GM21529 (cell line): Measurements from ENCODE around the gene KCNQ1.

Experiments
- ATAC-seq: cut with Tn5 transposase; IDR thresholded peaks from one replicate; pipeline ENCODE4 v1.9.1; 2021; ENCODE audit not compliant: unreplicated experiment

The KCNQ1 gene

GRCh38 chr11:2410616-2411015, 34.2 kb upstream of the KCNQ1 start:
- ATAC-seq: no peak

- no peak for ATAC-seq
These were observed 33.1 kb upstream of the KCNQ1 start for GRCh38 chr11:2411446-2412305.

GRCh38 chr11:2412323-2412722, 32.5 kb upstream of the KCNQ1 start:
- no peak for ATAC-seq

GRCh38 chr11:2413742-2414579, 30.8 kb upstream of the KCNQ1 start:
- ATAC-seq: no peak

- ATAC-seq: no peak
These were observed 30.2 kb upstream of the KCNQ1 start for GRCh38 chr11:2414616-2415015.

GRCh38 chr11:2415171-2415570, 29.6 kb upstream of the KCNQ1 start:
- no peak for ATAC-seq

- ATAC-seq: no peak
These were observed 29.0 kb upstream of the KCNQ1 start for GRCh38 chr11:2415601-2416380.

- ATAC-seq: no peak
These were observed 28.0 kb upstream of the KCNQ1 start for GRCh38 chr11:2416765-2417164.

- ATAC-seq: no peak
These were observed 26.7 kb upstream of the KCNQ1 start for GRCh38 chr11:2417856-2418692.

- ATAC-seq: no peak
These were observed 26.0 kb upstream of the KCNQ1 start for GRCh38 chr11:2418693-2419360.

GRCh38 chr11:2419638-2420501, 24.9 kb upstream of the KCNQ1 start:
- no peak for ATAC-seq

GRCh38 chr11:2420502-2421225, 24.1 kb upstream of the KCNQ1 start:
- ATAC-seq: peak; percentile 81

- no peak for ATAC-seq
These were observed 23.4 kb upstream of the KCNQ1 start for GRCh38 chr11:2421226-2421994.

GRCh38 chr11:2421996-2422395, 22.8 kb upstream of the KCNQ1 start:
- ATAC-seq: no peak

- no peak for ATAC-seq
These were observed 22.2 kb upstream of the KCNQ1 start for GRCh38 chr11:2422461-2423156.

GRCh38 chr11:2423157-2424025, 21.4 kb upstream of the KCNQ1 start:
- ATAC-seq: no peak
